Measurements from ENCODE around the gene TRIB2.

TRIB2 gene

GRCh38 chr2:12700989-12701388 is 15.7 kb upstream of the TRIB2 start:
- DNase-seq (ENCODE audit: low read depth), result no peak

DNA sequence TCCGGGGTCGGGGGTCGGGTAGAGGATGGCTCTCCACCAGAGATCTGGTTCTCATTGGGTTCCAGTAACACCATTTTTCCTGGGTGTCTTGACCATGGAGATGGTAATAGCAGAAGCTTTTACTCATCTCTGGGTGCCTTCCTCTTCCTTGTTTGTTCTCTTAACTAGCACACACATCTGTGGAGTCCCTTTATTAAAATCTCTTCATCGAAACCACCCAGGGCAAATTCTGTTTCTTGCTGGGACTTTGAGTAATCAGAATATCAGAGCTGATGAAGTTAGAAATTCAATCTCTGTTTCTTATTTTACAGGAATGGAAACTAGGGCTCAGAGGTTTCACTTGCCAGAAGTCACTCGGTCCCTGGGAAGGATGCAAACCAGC is 15.0 kb upstream of the TRIB2 start:
- no peak for DNase-seq (ENCODE audit: low read depth)

DNA sequence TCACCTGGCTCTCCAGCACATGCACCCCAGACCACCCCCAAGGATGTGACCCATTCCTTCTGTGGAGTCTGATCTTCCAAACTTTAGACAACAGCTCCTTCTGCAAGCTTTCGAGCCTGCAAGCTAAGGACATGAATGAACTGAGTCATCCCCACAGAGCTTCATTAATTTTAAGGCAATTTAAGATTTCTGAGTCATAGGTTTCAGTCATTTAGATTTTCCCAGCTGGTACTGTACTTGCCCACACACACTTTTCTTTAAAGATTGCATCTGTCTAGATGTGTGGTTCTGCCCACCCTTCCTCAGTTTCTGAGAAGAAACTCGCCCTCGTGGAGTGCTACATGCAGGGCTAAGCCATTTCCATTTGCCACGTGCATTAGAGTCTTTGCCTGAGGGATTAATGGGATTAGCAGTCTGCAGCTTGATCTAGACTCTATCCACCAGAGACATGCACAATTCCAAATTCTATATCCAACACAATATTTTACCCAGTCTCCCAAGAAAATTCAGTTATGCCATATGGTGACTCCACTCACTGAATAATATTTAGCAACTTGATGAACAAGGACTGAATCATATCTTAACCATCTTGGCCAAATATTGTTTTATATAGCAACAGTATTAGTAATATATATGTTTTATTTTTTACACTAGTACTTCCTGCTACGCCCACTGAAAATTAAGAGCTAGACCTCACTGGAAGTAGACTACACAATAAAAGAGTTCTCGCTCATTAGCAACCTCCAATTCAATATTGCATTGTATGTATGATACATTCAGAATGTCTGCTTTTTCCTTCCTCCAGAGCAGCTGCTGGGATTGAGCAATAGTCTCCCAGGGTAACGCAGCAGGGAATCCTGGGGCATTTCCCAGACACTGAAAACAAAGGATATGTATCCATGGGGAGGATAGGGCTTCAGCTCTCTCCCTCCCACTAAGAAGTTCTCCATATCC is 14.3 kb upstream of the TRIB2 start:
- DNase-seq (ENCODE audit: low read depth), result no peak

DNA sequence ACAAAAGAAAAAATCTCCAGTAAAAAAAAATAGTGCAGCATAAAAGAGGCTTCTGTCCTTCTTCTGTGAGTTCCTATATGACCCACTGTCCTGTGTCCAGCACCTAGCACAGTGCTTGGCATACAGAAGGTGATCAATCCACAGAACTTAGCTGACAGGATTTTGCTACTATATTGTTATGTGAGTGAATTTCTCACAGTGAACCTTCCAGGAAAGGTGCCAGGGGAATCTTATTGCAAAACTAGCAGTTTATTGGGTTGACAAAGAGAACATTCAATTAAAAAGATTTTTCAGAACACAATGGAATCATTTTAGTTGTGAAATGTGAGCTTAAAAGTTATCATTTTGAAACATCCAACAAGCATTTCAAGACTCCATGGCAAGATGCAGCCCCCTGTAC is 12.4 kb upstream of the TRIB2 start:
- DNase-seq (ENCODE audit: low read depth), result no peak

- no peak for DNase-seq (ENCODE audit: low read depth)
These were observed 11.5 kb upstream of the TRIB2 start for GRCh38 chr2:12705230-12705629.

DNA sequence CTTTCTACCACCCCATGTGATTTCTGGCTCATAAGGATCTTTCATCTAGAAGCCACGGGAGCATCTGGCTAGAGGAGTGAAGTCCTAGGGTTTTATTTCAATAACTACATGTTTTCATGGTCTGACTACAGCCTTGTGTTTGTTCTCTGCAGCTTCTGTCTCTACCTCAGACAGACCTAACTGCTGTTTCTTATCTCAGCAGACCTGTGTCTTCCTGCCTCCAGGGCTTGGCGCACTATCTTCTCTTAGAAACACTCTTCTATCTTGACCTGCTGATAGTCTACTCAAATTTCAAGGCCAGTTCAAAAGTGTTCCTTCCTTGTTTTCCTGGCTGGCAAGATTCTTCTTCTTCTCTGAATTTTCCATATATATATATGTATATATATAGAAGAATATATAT is 11.0 kb upstream of the TRIB2 start:
- no peak for DNase-seq (ENCODE audit: low read depth)

DNA sequence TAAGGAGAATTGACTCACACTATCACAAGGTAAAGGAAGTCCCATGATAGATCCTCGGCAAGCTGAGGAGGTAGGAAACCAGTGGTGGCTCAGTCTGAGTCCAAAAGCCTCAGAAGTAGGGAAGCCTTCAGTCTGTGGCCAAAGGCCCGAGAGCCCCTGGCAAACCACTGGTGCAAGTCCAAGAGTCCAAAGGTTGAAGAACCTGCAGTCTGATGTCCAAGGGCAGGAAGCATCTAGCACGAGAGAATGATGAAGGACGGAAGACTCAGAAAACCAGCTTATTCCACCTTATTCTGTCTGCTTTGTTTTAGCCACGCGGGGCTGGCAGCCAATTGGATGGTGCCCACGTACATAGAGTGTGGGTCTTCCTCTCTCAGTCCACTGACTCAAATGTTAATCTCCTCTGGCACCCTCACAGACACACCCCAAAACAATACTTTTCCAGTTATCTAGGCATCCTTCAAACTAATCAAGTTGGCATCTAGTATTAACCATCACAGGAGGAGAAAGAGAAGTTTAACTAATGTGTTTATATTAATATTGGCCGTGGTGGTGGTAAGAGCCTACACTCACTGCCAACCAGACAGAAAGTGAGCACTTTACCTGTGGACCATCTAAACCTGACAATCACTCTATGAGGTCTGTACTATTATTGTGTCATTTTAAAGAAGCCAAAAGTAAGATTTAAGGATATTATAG is 8.1 kb upstream of the TRIB2 start:
- DNase-seq (ENCODE audit: low read depth), result no peak

GRCh38 chr2:12709207-12709522 is 7.6 kb upstream of the TRIB2 start:
- no peak for DNase-seq (ENCODE audit: low read depth)

DNA sequence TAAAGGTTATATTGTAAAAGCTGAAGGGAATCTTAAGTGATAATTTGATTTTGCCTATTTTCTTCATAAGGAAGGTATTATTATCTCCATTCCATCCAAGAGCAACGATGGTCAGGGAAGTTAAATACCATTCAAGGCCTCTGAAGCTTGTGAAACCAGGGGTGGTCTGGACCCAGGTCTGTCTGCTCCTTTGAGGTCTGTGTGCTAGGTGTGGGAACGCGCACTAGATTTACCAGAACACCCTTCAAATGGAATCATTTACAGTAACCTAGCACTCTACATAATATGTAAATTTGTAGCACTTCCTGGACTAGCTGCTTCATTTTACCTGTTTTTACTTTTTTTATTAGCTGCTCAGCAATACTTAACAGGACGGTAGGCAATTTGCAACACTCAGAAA is 6.4 kb upstream of the TRIB2 start:
- DNase-seq (ENCODE audit: low read depth), result no peak

- DNase-seq (ENCODE audit: low read depth), result no peak
These were observed 5.4 kb upstream of the TRIB2 start for GRCh38 chr2:12711339-12711738.

- DNase-seq (ENCODE audit: low read depth), result no peak
These were observed 3.9 kb upstream of the TRIB2 start for GRCh38 chr2:12712881-12713280.

- DNase-seq (ENCODE audit: low read depth), result no peak
These were observed 2.1 kb upstream of the TRIB2 start for GRCh38 chr2:12714391-12715221.

- no peak for DNase-seq (ENCODE audit: low read depth)
These were observed 1.3 kb upstream of the TRIB2 start for GRCh38 chr2:12715258-12716031.

DNA sequence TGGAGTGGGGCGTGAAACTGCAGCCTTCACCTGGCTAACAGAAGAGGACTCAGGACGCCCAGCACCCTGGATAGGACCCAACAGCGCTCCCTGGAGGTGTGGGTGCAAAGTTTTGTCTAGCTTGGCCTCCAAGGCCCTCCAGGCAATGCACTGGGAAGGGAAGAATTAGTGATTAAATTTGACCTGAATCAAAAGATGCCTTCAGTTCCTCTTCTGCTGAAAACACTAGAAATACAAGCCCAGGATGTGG is 779 bp upstream of the TRIB2 start:
- peak; percentile 74 for DNase-seq (ENCODE audit: low read depth)

DNA sequence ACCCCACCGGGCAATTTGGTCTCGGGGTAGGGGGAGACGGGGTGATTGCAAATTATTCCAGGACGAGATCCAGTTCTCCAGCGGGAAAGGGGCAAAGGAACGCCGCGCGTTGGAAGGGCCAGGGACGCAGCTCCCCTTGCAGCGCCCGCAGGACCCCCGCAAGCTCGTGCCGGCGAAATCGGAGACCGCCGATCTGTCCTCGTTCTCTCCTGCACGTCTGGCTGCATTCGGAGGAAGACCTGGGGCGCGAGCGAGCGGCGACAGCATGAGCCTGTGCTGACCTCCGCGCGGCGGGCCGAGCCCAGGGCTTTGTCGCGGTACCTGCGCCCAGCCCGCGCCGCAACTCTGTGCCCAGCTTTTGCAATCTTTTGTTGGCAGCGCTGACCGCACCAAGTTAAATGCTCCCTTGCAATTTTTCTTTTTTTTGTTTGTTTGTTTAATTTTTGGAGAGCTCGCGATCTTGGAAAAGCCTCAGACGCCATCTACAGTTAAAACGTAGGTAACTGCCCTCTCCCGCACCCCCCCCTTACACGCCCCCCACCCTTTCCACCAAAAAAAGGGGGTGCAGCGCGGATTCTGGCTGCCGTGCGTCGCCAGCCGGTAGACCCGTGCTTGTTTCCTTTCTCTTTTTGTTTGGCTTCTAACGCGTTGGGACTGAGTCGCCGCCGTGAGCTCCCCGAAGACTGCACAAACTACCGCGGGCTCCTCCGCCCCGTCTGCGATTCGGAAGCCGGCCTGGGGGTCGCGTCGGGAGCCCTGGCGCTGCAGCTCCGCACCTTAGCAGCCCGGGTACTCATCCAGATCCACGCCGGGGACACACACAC is 667 bp downstream of the TRIB2 start:
- DNase-seq (ENCODE audit: low read depth), result peak; percentile 36

GRCh38 chr2:12718015-12718671 is 1.4 kb downstream of the TRIB2 start:
- peak; percentile 34 for DNase-seq (ENCODE audit: low read depth)

DNA sequence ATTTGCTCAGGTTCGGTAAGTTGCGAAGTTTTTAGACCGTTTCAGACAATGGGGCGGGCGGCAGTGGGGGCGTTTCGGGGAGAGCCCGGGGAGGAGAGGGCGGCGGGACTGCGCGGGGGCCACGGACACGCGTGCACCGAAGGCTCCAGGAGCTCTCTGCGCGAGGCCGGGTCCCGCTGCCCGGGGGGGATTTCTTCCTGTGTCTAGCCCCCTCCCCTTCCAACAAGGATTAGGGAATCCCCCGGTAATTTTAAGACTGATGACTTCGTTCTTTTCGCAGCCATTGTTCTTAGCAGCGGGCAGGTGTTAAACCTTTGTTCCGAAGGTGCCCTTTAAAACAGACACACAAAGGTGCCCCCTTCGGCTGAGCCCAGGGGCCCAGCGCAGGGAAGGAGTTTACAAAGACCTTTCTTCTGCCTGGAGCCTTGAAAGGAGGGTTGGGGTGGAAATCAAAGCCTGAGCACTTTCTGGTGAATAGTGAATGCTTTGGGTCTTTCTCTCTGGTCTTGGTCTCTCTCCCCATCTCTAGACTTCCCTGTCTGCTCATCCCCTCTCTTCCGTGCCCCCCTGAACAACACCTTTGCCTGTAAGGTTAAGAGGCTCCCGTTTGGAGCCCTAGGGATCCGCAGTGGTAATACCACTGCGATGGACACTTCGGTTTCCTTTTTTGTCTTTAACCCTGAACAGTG is 2.1 kb downstream of the TRIB2 start:
- DNase-seq (ENCODE audit: low read depth), result peak; percentile 36

- DNase-seq (ENCODE audit: low read depth), result no peak
These were observed 2.9 kb downstream of the TRIB2 start for GRCh38 chr2:12719400-12720277.

DNA sequence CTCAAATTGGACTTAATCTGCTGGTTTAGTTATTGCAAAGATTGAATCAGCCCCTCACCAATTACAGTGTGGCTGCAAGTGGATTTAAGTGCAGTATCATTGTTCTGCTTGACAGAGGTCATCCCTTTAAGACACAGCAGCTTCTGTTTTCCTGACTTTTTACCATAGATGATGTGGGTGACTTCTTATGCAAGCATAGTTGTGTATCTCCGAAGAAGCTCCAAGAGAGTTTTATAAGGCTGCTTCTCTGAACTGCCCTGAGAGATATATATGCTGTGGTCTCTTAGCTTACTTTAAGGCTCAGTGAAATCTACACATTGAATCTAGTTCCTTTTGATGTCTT is 3.5 kb downstream of the TRIB2 start:
- no peak for DNase-seq (ENCODE audit: low read depth)
